AG04450 (cell line): Measurements from ENCODE around the gene MYLK. TPM values are rescaled to one million over a fixed set of nuclear protein-coding genes. Genes with fewer than 3 reads are reported as not detected.

Source experiments
- CTCF ChIA-PET: fragments of 300-600, 350-600 bp; formaldehyde crosslinking; extraction: SDS; loops from one replicate; lab custom pipeline; 2022; ENCODE audit warnings: antibody characterized with exemption, inconsistent platforms; lab: Charles Lee
- POLR2A ChIA-PET: fragments of 350-600 bp; formaldehyde crosslinking; extraction: SDS; loops from one replicate; lab custom pipeline; 2021; ENCODE audit warnings: antibody characterized with exemption, inconsistent platforms; lab: Yijun Ruan, JAX
- DNase-seq: peaks from one replicate; pipeline ENCODE4 v3.0.0-alpha.2; 2011; ENCODE audit warnings: low read depth, low spot score
- H3K27ac ChIP-seq: one replicate; pipeline ENCODE4 v1.5.1; 2012; ENCODE audit warnings: low read depth, low read length, control low read depth
- H3K27me3 ChIP-seq: one replicate; pipeline ENCODE4 v1.6.0; 2012; ENCODE audit warnings: low read length; ENCODE audit not compliant: control insufficient read depth, insufficient read depth
- H3K4me3 ChIP-seq: 2 replicates; pipeline ENCODE4 v1.5.1; 2011; ENCODE audit warnings: mild to moderate bottlenecking, low read depth, low read length, control low read depth
- H3K9me3 ChIP-seq: 2 replicates; pipeline ENCODE4 v1.5.1; 2012; ENCODE audit warnings: low read length; ENCODE audit not compliant: control insufficient read depth, insufficient read depth
- polyA plus RNA-seq: library from polyadenylated mRNA; depleted of rRNA; stranded (reverse); fragments of >200 nt; gene quantifications from 2 replicates; pipeline ENCODE4 v1.2.3, GENCODE V29; 2011
- TF ChIP-seq, protein P1 (sequence below): IDR thresholded peaks from 2 replicates; pipeline ENCODE4 v1.5.1; 2011; ENCODE audit warnings: low read depth, low read length, control low read depth, inconsistent platforms

Gene MYLK
- polyA plus RNA-seq, 1 experiment = 1,320 TPM

DNA sequence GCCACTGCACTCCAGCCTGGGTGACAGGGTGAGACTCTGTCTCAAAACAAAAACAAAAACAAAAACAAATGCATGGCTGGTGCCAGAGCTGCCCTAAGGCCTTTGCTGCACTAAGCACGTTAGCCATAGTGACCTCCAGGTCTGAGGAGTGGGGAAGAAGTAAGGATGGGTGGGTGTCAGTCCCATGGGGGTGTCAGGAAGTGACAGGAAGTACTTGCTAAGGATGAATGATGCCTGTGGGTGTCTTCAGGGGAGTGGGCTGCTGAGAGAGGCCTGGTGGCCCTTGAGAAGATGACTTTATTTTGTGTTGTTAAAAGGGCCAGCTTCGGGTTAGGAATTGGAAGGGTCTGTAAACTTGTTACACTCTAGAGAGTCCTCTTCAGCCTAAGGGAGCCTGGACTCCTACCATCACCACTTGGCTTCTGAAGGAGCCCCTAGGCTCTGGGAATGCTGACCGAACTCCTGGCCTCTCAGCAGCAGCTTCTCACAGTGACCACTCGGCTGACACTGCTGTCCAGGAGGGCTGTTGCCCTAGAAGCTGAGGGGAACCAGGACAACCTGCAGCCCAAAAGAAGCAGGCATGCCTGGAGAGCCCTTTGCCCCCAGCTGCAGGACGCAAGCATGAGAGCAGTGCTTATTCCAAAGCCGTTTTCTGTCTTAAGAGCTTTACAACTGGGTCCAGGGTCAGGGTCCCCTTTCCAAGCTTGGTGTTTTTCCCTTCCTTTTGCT, 116.4 kb downstream of the MYLK start:
- CTCF ChIA-PET = no interaction called here
- Histone ChIP-seq H3K27me3 (no peaks in the 10 kb centered on the region), H3K9me3 (no peaks in the 10 kb centered on the region; the same call in 1 of the 2 replicates), H3K27ac (no peak overlapping the region), H3K4me3 (no peak overlapping the region)
- TF ChIP-seq, protein P1, sequence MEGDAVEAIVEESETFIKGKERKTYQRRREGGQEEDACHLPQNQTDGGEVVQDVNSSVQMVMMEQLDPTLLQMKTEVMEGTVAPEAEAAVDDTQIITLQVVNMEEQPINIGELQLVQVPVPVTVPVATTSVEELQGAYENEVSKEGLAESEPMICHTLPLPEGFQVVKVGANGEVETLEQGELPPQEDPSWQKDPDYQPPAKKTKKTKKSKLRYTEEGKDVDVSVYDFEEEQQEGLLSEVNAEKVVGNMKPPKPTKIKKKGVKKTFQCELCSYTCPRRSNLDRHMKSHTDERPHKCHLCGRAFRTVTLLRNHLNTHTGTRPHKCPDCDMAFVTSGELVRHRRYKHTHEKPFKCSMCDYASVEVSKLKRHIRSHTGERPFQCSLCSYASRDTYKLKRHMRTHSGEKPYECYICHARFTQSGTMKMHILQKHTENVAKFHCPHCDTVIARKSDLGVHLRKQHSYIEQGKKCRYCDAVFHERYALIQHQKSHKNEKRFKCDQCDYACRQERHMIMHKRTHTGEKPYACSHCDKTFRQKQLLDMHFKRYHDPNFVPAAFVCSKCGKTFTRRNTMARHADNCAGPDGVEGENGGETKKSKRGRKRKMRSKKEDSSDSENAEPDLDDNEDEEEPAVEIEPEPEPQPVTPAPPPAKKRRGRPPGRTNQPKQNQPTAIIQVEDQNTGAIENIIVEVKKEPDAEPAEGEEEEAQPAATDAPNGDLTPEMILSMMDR = no peak
- POLR2A ChIA-PET = no interaction called here
- no peak for DNase-seq

DNA sequence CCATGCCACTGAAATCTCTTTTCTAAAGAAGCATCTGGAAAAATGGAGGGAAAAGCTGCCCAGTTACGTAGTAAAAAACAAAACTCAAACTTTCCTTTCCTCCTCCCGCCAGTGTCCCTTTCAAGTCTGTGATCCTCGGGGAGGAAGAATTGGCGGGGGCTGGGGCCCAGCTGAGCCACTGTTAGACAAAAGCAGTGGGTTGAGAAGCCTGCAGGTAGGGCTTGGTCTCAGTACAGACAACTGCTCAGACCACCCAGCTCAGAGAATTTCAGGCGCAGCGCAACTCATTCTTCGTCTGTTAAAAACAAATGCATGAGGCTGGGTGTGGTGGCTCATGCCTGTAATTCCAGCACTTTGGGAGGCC, 117.1 kb downstream of the MYLK start:
- H3K9me3 ChIP-seq = no peaks in the 10 kb centered on the region; the same call in 1 of the 2 replicates
- H3K27ac ChIP-seq = no peak overlapping the region
- no peak for DNase-seq
- TF ChIP-seq, protein P1 = no peak
- ChIA-PET POLR2A (no interaction called here), CTCF (interaction anchor here (0.6 to 0.9 kb wide), 2 partner anchors 43 to 691 kb away, joined by 4 to 6 read pairs; no protein-coding TSS in a partner anchor)
- no peak overlapping the region for H3K4me3 ChIP-seq
- H3K27me3 ChIP-seq = no peaks in the 10 kb centered on the region

DNA sequence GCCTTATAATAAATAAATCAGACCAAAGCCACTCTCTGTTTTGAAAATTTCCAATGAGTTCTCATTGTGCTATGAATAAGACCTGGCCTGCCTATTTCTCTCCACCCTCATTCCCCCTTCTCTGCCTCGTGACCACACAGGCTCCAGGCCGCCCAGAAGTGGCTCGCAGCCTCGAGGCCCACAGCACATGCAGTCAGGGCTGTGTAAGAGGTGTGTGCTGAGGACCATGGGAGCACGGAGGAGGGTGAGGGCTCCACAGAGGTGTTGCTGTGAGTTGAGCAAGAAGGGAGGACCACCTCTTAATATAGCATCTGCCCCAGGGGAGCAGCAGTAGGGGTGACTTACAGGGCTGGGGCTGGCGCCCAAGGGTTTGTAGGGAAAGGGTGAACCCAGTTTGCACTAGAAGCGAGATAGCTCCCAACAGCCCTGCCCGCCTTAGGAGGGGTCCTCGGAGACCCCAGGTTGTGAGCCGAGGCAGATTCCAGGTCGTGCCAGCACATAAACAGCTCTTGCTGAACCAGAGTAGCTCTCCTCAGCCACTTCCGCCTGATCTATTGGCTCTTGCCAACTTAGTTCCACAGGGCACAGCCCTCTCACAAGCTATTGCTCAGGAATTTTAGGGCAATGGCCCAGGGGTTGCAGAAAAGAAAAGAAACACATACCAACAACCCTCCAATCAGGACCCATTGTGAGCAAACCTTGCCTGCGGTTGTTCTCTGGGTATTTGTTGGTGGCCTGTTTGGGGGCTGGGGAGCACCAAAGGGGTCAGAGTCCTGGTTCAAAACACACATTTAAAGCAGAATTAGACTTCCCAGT, 117.7 kb downstream of the MYLK start:
- DNase-seq = no peak
- Histone ChIP-seq H3K27me3 (no peaks in the 10 kb centered on the region), H3K4me3 (no peak overlapping the region), H3K9me3 (no peaks in the 10 kb centered on the region; the same call in 1 of the 2 replicates), H3K27ac (peak overlapping the region; percentile 31)
- CTCF ChIA-PET = interaction anchor here (0.6 to 0.9 kb wide), 3 partner anchors 25 to 692 kb away, joined by 3 to 6 read pairs (median 4); no protein-coding TSS in a partner anchor
- POLR2A ChIA-PET = interaction anchor here (1.2 kb wide), 1 partner anchor 16 kb away, joined by 4 read pairs; no protein-coding TSS in a partner anchor
- TF ChIP-seq, protein P1 = no peak

DNA sequence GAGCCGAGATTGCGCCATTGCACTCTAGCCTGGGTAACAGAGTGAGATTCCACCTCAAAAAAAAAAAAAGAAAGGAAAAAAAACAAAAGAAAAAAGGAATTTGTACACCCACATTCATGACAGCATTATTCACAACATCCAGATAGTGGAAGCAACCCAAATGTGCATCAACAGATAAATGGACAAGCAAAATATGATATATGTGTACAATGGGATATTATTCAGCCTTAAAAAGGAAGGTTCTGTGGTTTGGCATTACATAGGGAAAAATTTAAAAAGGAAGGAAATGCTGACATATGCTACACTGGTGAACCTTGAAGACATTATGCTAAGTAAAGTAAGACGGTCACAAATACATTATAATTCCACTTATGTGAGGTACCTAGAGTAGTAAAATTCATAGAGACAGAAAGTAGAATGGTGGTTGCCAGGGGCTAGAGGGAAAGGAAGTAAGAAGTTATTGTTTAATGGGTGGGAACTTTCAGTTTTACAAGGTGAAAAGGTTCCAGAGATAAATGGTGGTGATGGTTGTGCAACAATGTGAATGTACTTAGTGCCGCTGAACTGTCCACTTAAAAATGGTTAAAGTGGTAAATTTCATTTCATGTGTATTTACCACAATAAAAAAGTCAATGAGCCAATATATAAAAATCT, 118.5 kb downstream of the MYLK start:
- ChIA-PET POLR2A (interaction anchor here (1.2 kb wide), 1 partner anchor 15 kb away, joined by 4 read pairs; no protein-coding TSS in a partner anchor), CTCF (no interaction called here)
- no peak for DNase-seq
- TF ChIP-seq, protein P1 = no peak
- H3K27ac ChIP-seq = no peak overlapping the region
- no peaks in the 10 kb centered on the region; the same call in 1 of the 2 replicates for H3K9me3 ChIP-seq
- H3K27me3 ChIP-seq = no peaks in the 10 kb centered on the region
- no peak overlapping the region for H3K4me3 ChIP-seq
